ENCODE data around the gene PDE7B.

Gene PDE7B

GRCh38 chr6:135842618-135843392 lies 8.7 kb upstream of the PDE7B start:
- TF ChIP-seq CTCF (IDR thresholded peaks at IDR 0.05): no peak
- no peak overlapping the region for H3K27ac ChIP-seq
- H3K4me3 ChIP-seq: no peak overlapping the region
- no peak for DNase-seq (ENCODE audit: low spot score)

DNA sequence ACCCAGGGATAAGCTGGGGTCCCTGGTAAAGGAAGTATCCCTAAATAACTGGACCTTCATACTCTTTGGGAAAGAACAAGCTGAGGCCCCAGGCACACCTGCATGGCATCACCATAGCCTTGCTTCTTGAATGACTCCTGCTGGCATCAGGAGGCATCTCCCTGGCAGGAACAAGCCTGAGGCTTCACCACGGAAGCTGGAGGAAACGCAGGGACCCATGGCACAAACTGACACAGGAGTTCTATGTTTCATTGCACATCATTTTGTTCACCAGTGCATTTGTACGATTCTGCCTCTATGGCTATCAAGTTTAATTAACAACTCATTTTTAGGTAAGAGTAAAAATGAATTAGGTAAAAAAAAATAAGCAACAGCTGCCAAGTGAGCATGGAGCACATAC lies 619 bp upstream of the PDE7B start:
- TF ChIP-seq CTCF (IDR thresholded peaks at IDR 0.05): no peak
- H3K27ac ChIP-seq: no peak overlapping the region
- DNase-seq (ENCODE audit: low spot score): no peak
- no peak overlapping the region for H3K4me3 ChIP-seq

GRCh38 chr6:135852746-135853145 lies 1.2 kb downstream of the PDE7B start:
- Histone ChIP-seq H3K4me3 (peak overlapping the region; percentile 61), H3K27ac (no peak overlapping the region)
- TF ChIP-seq CTCF (IDR thresholded peaks at IDR 0.05): no peak
- no peak for DNase-seq (ENCODE audit: low spot score)

DNA sequence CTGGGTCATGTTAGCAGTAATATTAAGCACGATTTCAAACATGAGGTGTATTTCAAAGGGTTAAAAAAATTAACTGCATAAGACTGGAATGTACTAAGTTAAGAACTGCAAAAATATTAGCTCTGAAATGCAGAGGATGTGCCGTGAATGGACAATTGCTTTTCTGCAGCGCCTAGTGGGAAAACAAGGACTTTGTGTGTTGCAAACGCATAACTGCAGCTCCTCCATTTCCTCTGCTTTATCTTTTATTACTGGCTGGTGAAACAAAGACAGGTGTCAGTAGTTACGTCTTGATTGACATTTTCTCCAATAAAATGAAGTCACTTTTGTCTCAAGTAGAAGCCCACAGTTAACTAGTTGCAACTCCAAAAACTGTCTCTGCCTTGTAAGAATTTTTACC lies 1.7 kb downstream of the PDE7B start:
- H3K27ac ChIP-seq: no peak overlapping the region
- no peak for TF ChIP-seq CTCF (IDR thresholded peaks at IDR 0.05)
- no peak for DNase-seq (ENCODE audit: low spot score)
- H3K4me3 ChIP-seq: peak overlapping the region; percentile 61

- Histone ChIP-seq H3K27ac (no peak overlapping the region), H3K4me3 (no peak overlapping the region)
- no peak for DNase-seq (ENCODE audit: low spot score)
- no peak for TF ChIP-seq CTCF (IDR thresholded peaks at IDR 0.05)
Observed at GRCh38 chr6:135853986-135854385, 2.5 kb downstream of the PDE7B start.

GRCh38 chr6:135854799-135855198 lies 3.3 kb downstream of the PDE7B start:
- no peak overlapping the region for H3K27ac ChIP-seq

More at GRCh38 chr6:135854799-135855198, 3.3 kb downstream of the PDE7B start:
- no peak for DNase-seq (ENCODE audit: low spot score)
- TF ChIP-seq CTCF (IDR thresholded peaks at IDR 0.05): no peak
- no peak overlapping the region for H3K4me3 ChIP-seq
